Activated CD4-positive, alpha-beta T cell treated with anti-CD3 and anti-CD28 coated beads, Interleukin-2, amount 50 U/mL, for 24 hours (primary cell): ENCODE measurements around the gene NSMF.
A peak's percentile ranks its signal among the peaks of the same experiment; 100 is the strongest.
"Not testable (repeated sequence)": the region's sequence is repeated elsewhere in the genome, so short reads cannot be mapped to it uniquely, and the experiment has no call there.

Experiments
- DNase-seq, 2 donors: peaks; one replicate each; pipeline ENCODE4 v3.0.0-alpha.2; 2020; ENCODE audit warnings: low read depth in 1 of 2, low spot score in 1 of 2

The NSMF gene

GRCh38 chr9:137459601-137460362 lies 648 bp upstream of the NSMF start:
- no peak for DNase-seq

- no peak for DNase-seq
Measured at GRCh38 chr9:137458194-137459151, 661 bp downstream of the NSMF start.

- DNase-seq, result no peak
Measured at GRCh38 chr9:137457406-137458193, 1.5 kb downstream of the NSMF start.

- no peak for DNase-seq
Measured at GRCh38 chr9:137456864-137457405, 2.2 kb downstream of the NSMF start.

- DNase-seq, result no peak
Measured at GRCh38 chr9:137456061-137456863, 2.9 kb downstream of the NSMF start.

- no peak for DNase-seq
Measured at GRCh38 chr9:137455359-137455991, 3.7 kb downstream of the NSMF start.

GRCh38 chr9:137454597-137455358 lies 4.4 kb downstream of the NSMF start:
- no peak for DNase-seq

- DNase-seq, result no peak
Measured at GRCh38 chr9:137454145-137454596, 5.0 kb downstream of the NSMF start.

GRCh38 chr9:137453643-137454081 lies 5.5 kb downstream of the NSMF start:
- peak in 1 of 2 donors; percentile 54 for DNase-seq

GRCh38 chr9:137452761-137453642 lies 6.1 kb downstream of the NSMF start:
- no peak for DNase-seq

GRCh38 chr9:137452006-137452760 lies 7.0 kb downstream of the NSMF start:
- no peak for DNase-seq

- DNase-seq, result not testable (repeated sequence)
Measured at GRCh38 chr9:137451264-137452005, 7.7 kb downstream of the NSMF start.

- DNase-seq, result not testable (repeated sequence)
Measured at GRCh38 chr9:137450539-137451222, 8.5 kb downstream of the NSMF start.

GRCh38 chr9:137449931-137450538 lies 9.1 kb downstream of the NSMF start:
- DNase-seq, result no peak

- DNase-seq, result no peak
Measured at GRCh38 chr9:137449081-137449844, 9.9 kb downstream of the NSMF start.
